Stimulated activated CD8-positive, alpha-beta memory T cell treated with anti-CD3 and anti-CD28 coated beads, Interleukin-4, amount 100 ng/mL, for 4 hours (primary cell): ENCODE measurements around the gene TNK1.
"Not testable (repeated sequence)": the region's sequence is repeated elsewhere in the genome, so short reads cannot be mapped to it uniquely, and the experiment has no call there.

Experiments used
- DNase-seq, 2 donors: peaks; one replicate each; pipeline ENCODE4 v3.0.0-alpha.2; 2020; ENCODE audit warnings: low read depth in 2 of 2, low spot score in 1 of 2

The TNK1 gene

DNA sequence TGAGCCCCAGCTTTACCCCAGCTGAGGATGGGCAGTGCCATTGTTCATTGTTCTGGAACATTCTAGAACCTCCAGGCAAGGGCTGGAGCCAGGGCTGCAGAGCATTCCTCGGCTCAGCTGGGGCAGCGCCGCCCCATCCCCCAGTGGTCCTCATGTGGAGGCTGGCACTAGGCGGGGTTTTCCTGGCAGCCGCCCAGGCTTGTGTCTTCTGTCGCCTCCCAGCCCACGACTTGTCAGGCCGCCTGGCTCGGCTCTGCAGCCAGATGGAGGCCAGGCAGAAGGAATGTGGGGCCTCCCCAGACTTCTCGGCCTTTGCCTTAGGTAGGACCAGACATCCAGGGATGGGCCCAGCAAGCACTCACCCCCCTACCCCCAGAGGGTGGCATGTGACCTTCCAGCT lies 25.8 kb upstream of the TNK1 start, which contains the start of gene TMEM95:
TMEM95 (plus strand) TSS at position 104 of the 400 bp plus-strand sequence; CDS start at position 153, 49 bp downstream.
- no peak for DNase-seq

- DNase-seq, result no peak
These were observed 25.3 kb upstream of the TNK1 start for GRCh38 chr17:7355573-7355972.

GRCh38 chr17:7356072-7356549 lies 24.8 kb upstream of the TNK1 start:
- peak; percentile 63 to 71 for DNase-seq

GRCh38 chr17:7356756-7357155 lies 24.1 kb upstream of the TNK1 start:
- DNase-seq, result no peak

DNA sequence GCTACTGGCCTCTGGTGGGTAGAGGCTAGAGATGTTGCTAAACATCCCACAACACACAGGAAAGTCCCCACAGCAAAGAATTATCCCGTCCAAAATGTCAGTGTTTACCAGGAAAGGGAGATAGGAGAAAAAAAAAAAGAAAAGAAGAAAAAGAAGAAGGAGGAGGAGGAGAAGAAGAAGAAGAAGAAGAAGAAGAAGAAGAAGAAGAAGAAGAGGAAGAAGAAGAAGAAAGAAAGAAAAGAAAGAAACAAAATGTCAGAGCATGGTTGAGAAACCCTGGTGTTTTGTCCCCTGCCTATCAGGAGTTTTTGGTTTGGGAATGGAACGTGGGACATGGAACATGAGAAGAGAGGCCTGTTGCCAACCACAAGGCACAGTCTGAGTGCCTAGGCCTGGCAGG lies 23.5 kb upstream of the TNK1 start:
- no peak for DNase-seq

- no peak for DNase-seq
These were observed 19.0 kb upstream of the TNK1 start for GRCh38 chr17:7361906-7362305.

DNA sequence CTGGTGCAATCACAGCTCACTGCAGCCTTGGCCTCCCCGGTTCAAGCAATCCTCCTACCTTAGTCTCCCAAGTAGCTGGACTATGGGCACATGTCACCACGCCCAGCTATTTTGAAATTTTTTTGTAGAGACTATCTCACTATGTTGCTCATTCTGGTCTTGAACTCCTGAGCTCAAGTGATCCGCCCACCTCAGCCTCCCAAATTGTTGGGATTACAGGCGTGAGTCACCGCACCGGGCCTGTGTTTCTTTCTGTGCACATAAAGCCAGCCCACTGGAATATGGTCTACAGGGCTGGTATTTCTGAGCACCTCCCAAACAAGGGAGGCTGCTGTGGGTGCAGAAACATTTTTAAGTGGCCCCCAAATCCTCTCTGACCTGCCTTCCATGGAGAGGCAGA lies 17.6 kb upstream of the TNK1 start:
- no peak for DNase-seq

GRCh38 chr17:7365963-7366362 lies 14.9 kb upstream of the TNK1 start:
- not testable (repeated sequence) for DNase-seq

- no peak for DNase-seq
These were observed 13.8 kb upstream of the TNK1 start for GRCh38 chr17:7367083-7367482.

GRCh38 chr17:7367918-7368598 lies 12.8 kb upstream of the TNK1 start:
- DNase-seq, result no peak

- not testable (repeated sequence) for DNase-seq
These were observed 12.3 kb upstream of the TNK1 start for GRCh38 chr17:7368599-7368994.

- DNase-seq, result no peak
These were observed 11.1 kb upstream of the TNK1 start for GRCh38 chr17:7369825-7370224.

DNA sequence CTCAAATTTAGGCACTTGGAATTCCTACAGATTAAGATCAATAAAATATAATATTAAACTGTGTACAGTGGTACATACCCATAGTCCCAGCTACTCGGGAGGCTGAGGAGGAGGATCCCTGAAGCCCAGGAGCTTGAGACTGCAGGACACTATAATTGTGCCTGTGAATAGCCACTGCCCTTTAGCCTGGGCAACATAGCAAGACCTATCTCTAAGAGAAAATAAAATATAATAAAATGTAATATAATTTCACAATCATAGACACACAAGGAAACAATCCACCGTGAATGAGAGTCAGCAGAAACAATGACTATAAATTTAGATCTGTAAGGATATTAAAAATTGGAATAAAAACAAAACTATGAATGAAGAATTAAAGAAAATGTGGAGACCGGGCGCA lies 10.0 kb upstream of the TNK1 start:
- DNase-seq, result no peak

- no peak for DNase-seq
These were observed 6.5 kb upstream of the TNK1 start for GRCh38 chr17:7374353-7374752.

DNA sequence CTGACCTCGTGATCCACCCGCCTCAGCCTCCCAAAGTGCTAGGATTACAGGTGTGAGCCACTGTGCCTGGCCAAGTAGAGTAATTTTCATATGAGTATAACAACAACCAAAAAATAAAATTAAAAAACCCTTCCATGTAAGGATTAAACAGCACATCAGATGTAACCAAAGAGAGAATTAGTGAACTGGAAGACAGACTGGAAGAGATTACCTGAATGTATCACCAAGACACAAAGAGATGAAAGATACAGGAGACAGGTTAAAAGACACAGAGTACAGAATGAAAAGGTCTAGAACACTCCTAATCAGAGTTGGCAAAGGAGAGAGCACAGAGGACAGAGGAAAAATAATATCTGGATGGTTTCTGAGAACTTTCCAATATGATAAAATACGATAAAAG lies 1.8 kb upstream of the TNK1 start:
- DNase-seq, result no peak

DNA sequence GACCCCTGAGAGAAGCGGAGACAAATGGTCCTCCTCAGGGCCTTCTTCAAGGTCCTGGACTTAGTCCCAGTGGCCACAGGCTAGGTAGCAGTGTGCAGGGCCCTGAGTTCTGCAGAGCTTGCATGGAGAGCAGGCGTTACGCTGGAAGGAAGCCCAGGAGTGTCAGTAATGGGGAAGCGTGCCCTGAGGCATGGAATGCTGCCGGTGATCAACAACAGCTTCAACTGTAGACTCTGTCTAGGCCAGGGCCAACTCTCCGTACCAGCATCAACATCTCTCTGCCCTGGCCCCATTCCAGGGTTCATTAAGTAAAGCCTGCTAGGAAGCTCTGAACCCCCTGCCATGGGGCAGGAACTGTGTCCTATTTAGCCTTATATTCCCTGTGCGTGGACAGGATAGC lies 568 bp upstream of the TNK1 start:
- no peak for DNase-seq

GRCh38 chr17:7382901-7383300 lies 2.0 kb downstream of the TNK1 start:
- no peak for DNase-seq

- no peak for DNase-seq
These were observed 2.5 kb downstream of the TNK1 start for GRCh38 chr17:7383371-7383741.

- DNase-seq, result peak; percentile 47 to 49
These were observed 3.0 kb downstream of the TNK1 start for GRCh38 chr17:7383742-7384488.

DNA sequence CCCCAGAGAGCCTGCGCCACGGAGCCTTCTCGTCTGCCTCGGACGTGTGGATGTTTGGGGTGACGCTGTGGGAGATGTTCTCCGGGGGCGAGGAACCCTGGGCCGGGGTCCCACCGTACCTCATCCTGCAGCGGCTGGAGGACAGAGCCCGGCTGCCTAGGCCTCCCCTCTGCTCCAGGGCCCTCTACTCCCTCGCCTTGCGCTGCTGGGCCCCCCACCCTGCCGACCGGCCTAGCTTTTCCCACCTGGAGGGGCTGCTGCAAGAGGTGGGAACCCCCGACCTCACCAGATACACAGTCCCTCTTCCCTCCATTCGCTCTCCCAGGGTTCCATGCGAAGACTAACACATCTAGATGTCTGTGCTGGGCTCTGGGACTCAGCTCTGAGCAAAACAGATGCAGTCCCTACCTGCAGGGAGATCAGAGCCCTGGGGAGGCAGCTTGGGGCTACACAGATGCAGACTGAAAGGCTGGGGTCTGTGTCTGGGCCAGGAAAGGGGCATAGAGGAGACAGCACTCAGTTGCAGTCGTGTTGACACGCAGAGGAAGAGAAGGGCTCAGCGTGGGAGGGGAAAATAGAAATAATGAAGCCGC lies 3.7 kb downstream of the TNK1 start:
- no peak for DNase-seq

GRCh38 chr17:7388856-7389255 lies 8.0 kb downstream of the TNK1 start:
- no peak for DNase-seq
